ENCODE measurements around the gene CFAP47.
"Not testable (repeated sequence)": the region's sequence is repeated elsewhere in the genome, so short reads cannot be mapped to it uniquely, and the experiment has no call there.

Gene CFAP47

GRCh38 chrX:35919536-35920309 is at the start of gene CFAP47:
Gene CFAP47 (plus strand): TSS chrX:35919734. CDS start chrX:35919800, 66 bp downstream.
- DNase-seq (ENCODE audit: low read depth in 2 of 2) = no peak

GRCh38 chrX:35880601-35881000 is 38.9 kb upstream of the CFAP47 start:
- DNase-seq (ENCODE audit: low read depth in 2 of 2) = no peak

GRCh38 chrX:35886135-35886534 is 33.4 kb upstream of the CFAP47 start:
- no peak for DNase-seq (ENCODE audit: low read depth in 2 of 2)

GRCh38 chrX:35890699-35891098 is 28.8 kb upstream of the CFAP47 start:
- peak in 1 of 2 donors; percentile 1 for DNase-seq (ENCODE audit: low read depth in 2 of 2)

- not testable (repeated sequence) for DNase-seq (ENCODE audit: low read depth in 2 of 2)
Measured at GRCh38 chrX:35986816-35987215, 67.3 kb downstream of the CFAP47 start.

- DNase-seq (ENCODE audit: low read depth in 2 of 2) = no peak
Measured at GRCh38 chrX:36007207-36007606, 87.7 kb downstream of the CFAP47 start.

GRCh38 chrX:36019125-36019524 is 99.6 kb downstream of the CFAP47 start:
- no peak for DNase-seq (ENCODE audit: low read depth in 2 of 2)

GRCh38 chrX:36035550-36035949 is 116.0 kb downstream of the CFAP47 start:
- DNase-seq (ENCODE audit: low read depth in 2 of 2) = no peak

GRCh38 chrX:36062778-36063177 is 143.2 kb downstream of the CFAP47 start:
- DNase-seq (ENCODE audit: low read depth in 2 of 2) = no peak

- no peak for DNase-seq (ENCODE audit: low read depth in 2 of 2)
Measured at GRCh38 chrX:36071061-36071460, 151.5 kb downstream of the CFAP47 start.

- not testable (repeated sequence) for DNase-seq (ENCODE audit: low read depth in 2 of 2)
Measured at GRCh38 chrX:36075009-36075408, 155.5 kb downstream of the CFAP47 start.

GRCh38 chrX:36083256-36083655 is 163.7 kb downstream of the CFAP47 start:
- DNase-seq (ENCODE audit: low read depth in 2 of 2) = no peak

- no peak for DNase-seq (ENCODE audit: low read depth in 2 of 2)
Measured at GRCh38 chrX:36087366-36087765, 167.8 kb downstream of the CFAP47 start.

GRCh38 chrX:36088939-36089338 is 169.4 kb downstream of the CFAP47 start:
- DNase-seq (ENCODE audit: low read depth in 2 of 2) = not testable (repeated sequence)

GRCh38 chrX:36102425-36102824 is 182.9 kb downstream of the CFAP47 start:
- no peak for DNase-seq (ENCODE audit: low read depth in 2 of 2)

- DNase-seq (ENCODE audit: low read depth in 2 of 2) = no peak
Measured at GRCh38 chrX:36116222-36116621, 196.7 kb downstream of the CFAP47 start.

GRCh38 chrX:36159254-36159653 is 239.7 kb downstream of the CFAP47 start:
- DNase-seq (ENCODE audit: low read depth in 2 of 2) = no peak

GRCh38 chrX:36160081-36160480 is 240.5 kb downstream of the CFAP47 start:
- DNase-seq (ENCODE audit: low read depth in 2 of 2) = no peak

GRCh38 chrX:36198575-36198974 is 279.0 kb downstream of the CFAP47 start:
- DNase-seq (ENCODE audit: low read depth in 2 of 2) = no peak

GRCh38 chrX:36199928-36200327 is 280.4 kb downstream of the CFAP47 start:
- DNase-seq (ENCODE audit: low read depth in 2 of 2) = no peak

- DNase-seq (ENCODE audit: low read depth in 2 of 2) = no peak
Measured at GRCh38 chrX:36214924-36215323, 295.4 kb downstream of the CFAP47 start.

GRCh38 chrX:36218801-36219200 is 299.3 kb downstream of the CFAP47 start:
- DNase-seq (ENCODE audit: low read depth in 2 of 2) = no peak

GRCh38 chrX:36234840-36235528 is 315.4 kb downstream of the CFAP47 start:
- DNase-seq (ENCODE audit: low read depth in 2 of 2) = not testable (repeated sequence)

Measured in stimulated activated CD8-positive, alpha-beta memory T cell treated with anti-CD3 and anti-CD28 coated beads, Interleukin-15, amount 100 ng/mL, for 48 hours (primary cell).